IPS-20b (cell line): ENCODE results near the gene EIF5.

Experiments
- H3K27ac ChIP-seq: one replicate; pipeline ENCODE4 v1.5.1; 2013; ENCODE audit warnings: low read length
- H3K27me3 ChIP-seq: 2 replicates; pipeline ENCODE4 v1.6.1; 2013; ENCODE audit warnings: mild to moderate bottlenecking, low read length, inconsistent platforms; ENCODE audit not compliant: insufficient read depth
- H3K36me3 ChIP-seq: 2 replicates; pipeline ENCODE4 v1.6.1; 2013; ENCODE audit warnings: low read depth, mild to moderate bottlenecking, inconsistent platforms, low read length, moderate library complexity; ENCODE audit not compliant: insufficient read depth
- H3K4me1 ChIP-seq: 2 replicates; pipeline ENCODE4 v1.6.1; 2013; ENCODE audit warnings: mild to moderate bottlenecking, control low read depth, inconsistent platforms, low read length, moderate library complexity; ENCODE audit not compliant: insufficient read depth
- H3K4me3 ChIP-seq: 2 replicates; pipeline ENCODE4 v1.5.1; 2013; ENCODE audit warnings: mild to moderate bottlenecking, low read length, inconsistent platforms
- H3K9ac ChIP-seq: 2 replicates; pipeline ENCODE4 v1.6.1; 2013; ENCODE audit warnings: low read depth, mild to moderate bottlenecking, inconsistent platforms, low read length, moderate library complexity
- H3K9me3 ChIP-seq: 2 replicates; pipeline ENCODE4 v1.6.1; 2013; ENCODE audit warnings: mild to moderate bottlenecking, low read depth, low read length, inconsistent platforms; ENCODE audit not compliant: insufficient read depth

EIF5 gene

GRCh38 chr14:103329401-103330347 lies 4.4 kb upstream of the EIF5 start:
- H3K9ac ChIP-seq: no peak overlapping the region
- no peak overlapping the region for H3K27ac ChIP-seq
- H3K36me3 ChIP-seq: no peaks in the 10 kb centered on the region
- peaks cover 4% of the 10 kb centered on the region; the same call in 1 of the 2 replicates for H3K4me1 ChIP-seq
- no peaks in the 10 kb centered on the region for H3K9me3 ChIP-seq
- no peak overlapping the region for H3K4me3 ChIP-seq
- H3K27me3 ChIP-seq: no peaks in the 10 kb centered on the region

- Histone ChIP-seq H3K9me3 (no peaks in the 10 kb centered on the region), H3K4me3 (no peak overlapping the region), H3K27ac (no peak overlapping the region), H3K9ac (no peak overlapping the region), H3K27me3 (no peaks in the 10 kb centered on the region), H3K4me1 (peaks cover 5% of the 10 kb centered on the region; the same call in 1 of the 2 replicates), H3K36me3 (peaks cover 6% of the 10 kb centered on the region)
Measured at GRCh38 chr14:103330536-103330935, 3.5 kb upstream of the EIF5 start.

GRCh38 chr14:103332143-103332919 lies 1.7 kb upstream of the EIF5 start:
- H3K27ac ChIP-seq: no peak overlapping the region
- H3K9ac ChIP-seq: peak overlapping the region; percentile 100; the same call in 1 of the 2 replicates
- peak overlapping the region; percentile 99; the same call in 1 of the 2 replicates for H3K4me3 ChIP-seq
- no peaks in the 10 kb centered on the region for H3K9me3 ChIP-seq
- peaks cover 24% of the 10 kb centered on the region for H3K36me3 ChIP-seq
- no peaks in the 10 kb centered on the region for H3K27me3 ChIP-seq
- peaks cover 11% of the 10 kb centered on the region for H3K4me1 ChIP-seq

- no peaks in the 10 kb centered on the region for H3K27me3 ChIP-seq
- peaks cover 11% of the 10 kb centered on the region for H3K4me1 ChIP-seq
- H3K9me3 ChIP-seq: no peaks in the 10 kb centered on the region
- peak overlapping the region; percentile 85 for H3K27ac ChIP-seq
- peak overlapping the region; percentile 99 for H3K4me3 ChIP-seq
- H3K9ac ChIP-seq: peak overlapping the region; percentile 97
- peaks cover 50% of the 10 kb centered on the region for H3K36me3 ChIP-seq
Measured at GRCh38 chr14:103334644-103335622, 896 bp downstream of the EIF5 start.

GRCh38 chr14:103336191-103336590 lies 2.2 kb downstream of the EIF5 start:
- Histone ChIP-seq H3K27ac (no peak overlapping the region), H3K4me1 (peaks cover 11% of the 10 kb centered on the region), H3K9me3 (no peaks in the 10 kb centered on the region), H3K9ac (peak overlapping the region; percentile 93; the same call in 1 of the 2 replicates), H3K36me3 (peaks cover 63% of the 10 kb centered on the region), H3K27me3 (no peaks in the 10 kb centered on the region), H3K4me3 (peak overlapping the region; percentile 88)

GRCh38 chr14:103337794-103338193 lies 3.8 kb downstream of the EIF5 start:
- H3K9me3 ChIP-seq: no peaks in the 10 kb centered on the region
- H3K27me3 ChIP-seq: no peaks in the 10 kb centered on the region
- peaks cover 79% of the 10 kb centered on the region for H3K36me3 ChIP-seq
- no peak overlapping the region for H3K9ac ChIP-seq
- no peak overlapping the region for H3K27ac ChIP-seq
- no peak overlapping the region for H3K4me3 ChIP-seq
- peaks cover 7% of the 10 kb centered on the region for H3K4me1 ChIP-seq

GRCh38 chr14:103339561-103339960 lies 5.5 kb downstream of the EIF5 start:
- Histone ChIP-seq H3K27me3 (no peaks in the 10 kb centered on the region), H3K4me1 (peaks cover 7% of the 10 kb centered on the region), H3K4me3 (no peak overlapping the region), H3K27ac (no peak overlapping the region), H3K9me3 (no peaks in the 10 kb centered on the region), H3K36me3 (peaks cover 96% of the 10 kb centered on the region), H3K9ac (no peak overlapping the region)

GRCh38 chr14:103340480-103341212 lies 6.6 kb downstream of the EIF5 start:
- Histone ChIP-seq H3K27me3 (no peaks in the 10 kb centered on the region), H3K9ac (no peak overlapping the region)

GRCh38 chr14:103341250-103342129 lies 7.5 kb downstream of the EIF5 start:
- Histone ChIP-seq H3K27me3 (no peaks in the 10 kb centered on the region), H3K36me3 (peaks cover 86% of the 10 kb centered on the region), H3K9me3 (no peaks in the 10 kb centered on the region), H3K4me1 (no peaks in the 10 kb centered on the region), H3K27ac (no peak overlapping the region), H3K9ac (no peak overlapping the region), H3K4me3 (no peak overlapping the region)

More at GRCh38 chr14:103340480-103341212, 6.6 kb downstream of the EIF5 start:
- Histone ChIP-seq H3K36me3 (peaks cover 95% of the 10 kb centered on the region), H3K4me1 (peaks cover 5% of the 10 kb centered on the region), H3K9me3 (no peaks in the 10 kb centered on the region), H3K27ac (no peak overlapping the region), H3K4me3 (no peak overlapping the region)
